ENCODE data around the gene ABI1. TPM values are rescaled to one million over a fixed set of nuclear protein-coding genes. Genes with fewer than 3 reads are reported as not detected.
A peak's percentile ranks its signal among the peaks of the same experiment; 100 is the strongest.

The ABI1 gene
- total RNA-seq, 1 donor: 71.4 TPM

DNA sequence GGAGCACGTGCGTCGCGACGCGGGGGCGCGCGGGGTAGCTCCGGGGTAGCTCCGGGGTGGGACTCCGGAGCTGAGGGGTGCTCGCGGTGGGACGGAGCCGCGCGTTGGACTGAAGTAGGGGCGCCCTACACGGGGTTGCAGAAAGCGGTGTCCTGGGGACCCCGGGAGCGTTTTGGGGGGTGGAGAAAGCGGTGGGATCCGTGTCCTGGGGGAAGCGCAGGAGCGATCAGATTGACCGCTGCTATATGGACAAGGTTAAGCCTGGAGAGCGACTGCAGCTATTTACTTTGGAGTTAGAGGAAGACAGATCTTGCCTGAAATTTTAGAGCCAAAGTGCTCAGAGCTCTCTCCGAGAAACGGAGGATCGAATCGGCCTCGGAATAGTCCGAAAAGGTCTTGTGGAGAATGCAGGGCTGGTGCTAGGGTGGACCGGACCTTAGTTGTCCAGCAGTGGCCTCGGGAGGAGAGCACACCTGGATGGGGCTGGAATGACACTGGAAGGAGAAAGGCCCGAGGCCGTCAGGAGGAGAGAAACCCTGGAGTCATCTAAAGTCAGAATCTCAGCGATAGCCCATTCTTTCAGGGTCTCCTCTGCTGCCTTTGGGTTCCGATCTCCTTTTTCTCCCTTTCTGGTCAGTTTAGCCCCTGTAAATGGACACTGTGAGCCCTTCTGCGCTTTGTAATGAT lies 162.7 kb downstream of the ABI1 start:
- peak overlapping the region; percentile 83 for H3K4me3 ChIP-seq (ENCODE audit: low read depth, low read length)
- peak; percentile 5 for DNase-seq (ENCODE audit: low read depth)
- TF ChIP-seq, protein P1, sequence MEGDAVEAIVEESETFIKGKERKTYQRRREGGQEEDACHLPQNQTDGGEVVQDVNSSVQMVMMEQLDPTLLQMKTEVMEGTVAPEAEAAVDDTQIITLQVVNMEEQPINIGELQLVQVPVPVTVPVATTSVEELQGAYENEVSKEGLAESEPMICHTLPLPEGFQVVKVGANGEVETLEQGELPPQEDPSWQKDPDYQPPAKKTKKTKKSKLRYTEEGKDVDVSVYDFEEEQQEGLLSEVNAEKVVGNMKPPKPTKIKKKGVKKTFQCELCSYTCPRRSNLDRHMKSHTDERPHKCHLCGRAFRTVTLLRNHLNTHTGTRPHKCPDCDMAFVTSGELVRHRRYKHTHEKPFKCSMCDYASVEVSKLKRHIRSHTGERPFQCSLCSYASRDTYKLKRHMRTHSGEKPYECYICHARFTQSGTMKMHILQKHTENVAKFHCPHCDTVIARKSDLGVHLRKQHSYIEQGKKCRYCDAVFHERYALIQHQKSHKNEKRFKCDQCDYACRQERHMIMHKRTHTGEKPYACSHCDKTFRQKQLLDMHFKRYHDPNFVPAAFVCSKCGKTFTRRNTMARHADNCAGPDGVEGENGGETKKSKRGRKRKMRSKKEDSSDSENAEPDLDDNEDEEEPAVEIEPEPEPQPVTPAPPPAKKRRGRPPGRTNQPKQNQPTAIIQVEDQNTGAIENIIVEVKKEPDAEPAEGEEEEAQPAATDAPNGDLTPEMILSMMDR (IDR thresholded peaks at IDR 0.05; ENCODE audit: insufficient read depth, low read length): no peak

DNA sequence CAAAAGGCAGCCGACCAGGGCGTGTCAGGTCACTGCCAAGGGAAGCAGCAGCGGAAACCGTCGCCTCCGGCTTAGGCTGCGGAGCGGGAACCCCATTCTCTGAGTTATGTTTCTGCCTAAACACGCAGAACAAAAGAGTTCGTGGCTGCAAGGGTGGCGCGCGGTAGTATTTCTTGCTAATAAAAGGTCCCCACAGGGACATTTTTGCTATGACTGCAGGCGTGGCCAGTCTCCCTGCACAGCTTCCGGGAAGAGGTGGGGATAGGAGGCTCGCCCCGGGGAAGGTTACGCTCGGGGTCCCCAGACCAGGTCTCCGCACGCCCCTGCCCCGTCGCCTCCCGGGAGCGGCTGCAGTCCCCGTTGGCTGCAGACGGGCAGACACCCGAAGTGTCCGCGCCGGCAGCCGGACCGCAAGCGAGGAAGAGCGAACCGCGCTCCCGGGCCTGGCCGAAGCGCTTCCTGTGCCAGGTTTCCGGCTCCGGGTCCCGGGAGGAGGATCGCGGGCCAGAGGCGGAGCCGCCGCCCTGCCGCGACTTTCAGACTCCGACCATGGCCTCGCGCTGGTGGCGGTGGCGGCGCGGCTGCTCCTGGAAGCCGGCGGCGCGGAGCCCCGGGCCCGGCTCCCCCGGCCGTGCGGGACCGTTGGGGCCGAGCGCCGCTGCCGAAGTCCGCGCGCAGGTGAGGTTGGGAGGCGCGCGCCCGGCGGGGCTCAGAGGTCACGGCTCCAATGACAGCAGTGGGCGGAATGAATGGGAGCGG lies 163.4 kb downstream of the ABI1 start, which contains the start of gene PDSS1:
TSS of gene PDSS1 (plus strand) at position 539 of the 759 bp plus-strand sequence. CDS start at position 550, 11 bp downstream.
- TF ChIP-seq, protein P1 (IDR thresholded peaks at IDR 0.05; ENCODE audit: insufficient read depth, low read length): no peak
- H3K4me3 ChIP-seq (ENCODE audit: low read depth, low read length): peak within 1 kb of the TSS; percentile 83
- DNase-seq (ENCODE audit: low read depth): peak; percentile 54

DNA sequence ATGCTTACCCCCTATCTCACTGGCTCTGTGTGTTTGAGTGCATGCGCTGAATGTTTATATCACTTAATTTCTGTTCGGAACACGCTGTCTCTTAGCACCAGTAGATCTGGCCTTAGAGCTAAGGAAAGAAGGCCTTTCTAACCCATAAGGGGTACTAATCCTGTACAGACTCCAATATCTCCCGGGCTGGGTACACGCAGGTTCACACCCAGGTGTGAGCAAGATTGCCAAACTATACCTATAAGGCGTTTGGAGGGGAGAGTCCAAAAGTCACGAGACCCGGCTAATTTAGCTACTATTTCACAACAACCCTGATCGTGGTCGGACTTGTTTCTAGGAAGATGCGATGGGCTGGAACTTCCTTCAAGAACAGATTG lies 164.0 kb downstream of the ABI1 start:
- DNase-seq (ENCODE audit: low read depth): no peak
- TF ChIP-seq, protein P1 (IDR thresholded peaks at IDR 0.05; ENCODE audit: insufficient read depth, low read length): no peak
- peak overlapping the region; percentile 83 for H3K4me3 ChIP-seq (ENCODE audit: low read depth, low read length)

Small RNA genes within 50 kb of the gene (small RNA-seq; reads per million reads assigned to genes)
- not detected for gene RF00191
- not detected for gene RNU6-946P

Other genes starting within 250 kb of the ABI1 start
- 9.2 and 11.0 TPM in 2 replicates for gene PDSS1, start 163.3 kb downstream of the ABI1 start, total RNA-seq (ENCODE audit: low replicate concordance)
- 10.1 and 16.0 TPM in 2 replicates for gene ANKRD26, start 239.5 kb upstream of the ABI1 start, total RNA-seq (ENCODE audit: low replicate concordance)

All from fibroblast of the aortic adventitia (primary cell).